Tibial nerve (tissue), 4 donors: ENCODE measurements around the gene CCDC170. TPM values are rescaled to one million over a fixed set of nuclear protein-coding genes. Genes with fewer than 3 reads are reported as not detected.

Experiments used
- DNase-seq, 2 donors: peaks; one replicate each; pipeline ENCODE4 v3.0.0-alpha.2; 2019; ENCODE audit warnings: low spot score in 2 of 2
- H3K27ac ChIP-seq, 4 donors: fragments of 200-600 bp; sonication (generic) in 3 of 4; one replicate each; pipeline ENCODE4 v1.5.1; 2017 to 2019; ENCODE audit warnings: mild to moderate bottlenecking in 1 of 4
- H3K27me3 ChIP-seq, 2 donors: fragments of 200-600 bp; sonication (generic) in 1 of 2; one replicate each; pipeline versions ENCODE4 v1.5.1 to v1.6.0; 2017 to 2019
- H3K36me3 ChIP-seq, 3 donors: fragments of 200-600 bp; sonication (generic); one replicate each; pipeline ENCODE4 v1.5.1; 2018 to 2019
- H3K4me1 ChIP-seq, 4 donors: fragments of 200-600 bp; sonication (generic) in 3 of 4; one replicate each; pipeline ENCODE4 v1.5.1; 2017 to 2019
- H3K4me3 ChIP-seq, 4 donors: fragments of 200-600 bp; sonication (generic) in 3 of 4; one replicate each; pipeline ENCODE4 v1.5.1; 2017 to 2019; ENCODE audit warnings: mild to moderate bottlenecking in 1 of 4, moderate library complexity in 1 of 4
- H3K9me3 ChIP-seq, 4 donors: fragments of 200-600 bp; sonication (generic) in 3 of 4; one replicate each; pipeline ENCODE4 v1.5.1; 2017 to 2019
- CTCF ChIP-seq, 5 experiments: fragments of 200-600 bp in 3 of 5; fragments of 450-650 bp in 2 of 5; sonication (generic) in 3 of 5; IDR thresholded peaks; one replicate each; pipeline ENCODE4 v1.5.1; 2016 to 2019; ENCODE audit warnings: antibody characterized with exemption in 5 of 5, mild to moderate bottlenecking in 3 of 5, moderate library complexity in 2 of 5
- EP300 ChIP-seq, 2 donors: sonication (generic); formaldehyde crosslinking; IDR thresholded peaks; one replicate each; pipeline ENCODE4 v1.6.1; 2017; ENCODE audit warnings: antibody characterized with exemption in 2 of 2, mild to moderate bottlenecking in 1 of 2
- POLR2A ChIP-seq, 2 donors: fragments of 450-650 bp; IDR thresholded peaks; one replicate each; pipeline ENCODE4 v1.6.1; 2017; ENCODE audit warnings: antibody characterized with exemption in 2 of 2, mild to moderate bottlenecking in 2 of 2, moderate library complexity in 2 of 2
- WGBS, 2 donors: methylation state at CpG; one replicate each; pipeline ENCODE4 v1.1.5; 2018; 5-methylcytosine and 5-hydroxymethylcytosine counted together
- total RNA-seq, 4 donors: library from RNA; depleted of rRNA; stranded (reverse); fragments of >200 nt; gene quantifications; one replicate each; pipeline ENCODE4 v1.1.0, GENCODE V29; 2016

The CCDC170 gene
- total RNA-seq, 4 donors from 2014 or later: 0.66 to 3.3 (median 1.4) TPM

- WGBS, 2 donors: 90 to 94% methylated on average over 3 of the region's 3 CpGs
- H3K9me3 ChIP-seq: peaks cover 0 to 17% (median 0%) of the 10 kb centered on the region in 4 donors
- H3K4me1 ChIP-seq: peaks cover 0 to 4% (median 0%) of the 10 kb centered on the region in 4 donors
- no peaks in the 10 kb centered on the region for H3K36me3 ChIP-seq
- H3K27ac ChIP-seq: no peak overlapping the region
- no peak overlapping the region for H3K4me3 ChIP-seq
- no peaks in the 10 kb centered on the region for H3K27me3 ChIP-seq
- no peak for TF ChIP-seq POLR2A (IDR thresholded peaks at IDR 0.05)
- TF ChIP-seq EP300 (IDR thresholded peaks at IDR 0.05): no peak
- no peak for TF ChIP-seq CTCF (IDR thresholded peaks at IDR 0.05)
- no peak for DNase-seq
Measured at GRCh38 chr6:151651639-151652038, 157.8 kb downstream of the CCDC170 start.

GRCh38 chr6:151652325-151652724, 158.5 kb downstream of the CCDC170 start:
- no peaks in the 10 kb centered on the region for H3K36me3 ChIP-seq
- no peaks in the 10 kb centered on the region for H3K27me3 ChIP-seq
- DNase-seq: peak in 1 of 2 donors; percentile 26
- 39 to 55% methylated on average over 2 of the region's 2 CpGs for WGBS, 2 donors
- H3K9me3 ChIP-seq: peaks cover 0 to 17% (median 0%) of the 10 kb centered on the region in 4 donors
- H3K27ac ChIP-seq: no peak overlapping the region
- H3K4me1 ChIP-seq: peaks cover 0 to 4% (median 0%) of the 10 kb centered on the region in 4 donors
- TF ChIP-seq EP300 (IDR thresholded peaks at IDR 0.05): peak in 1 of 2 donors; percentile 23
- TF ChIP-seq CTCF (IDR thresholded peaks at IDR 0.05): no peak
- no peak overlapping the region for H3K4me3 ChIP-seq

- Histone ChIP-seq H3K9me3 (peaks cover 0 to 17% (median 0%) of the 10 kb centered on the region in 4 donors), H3K36me3 (no peaks in the 10 kb centered on the region), H3K4me1 (peaks cover 0 to 4% (median 0%) of the 10 kb centered on the region in 4 donors), H3K4me3 (no peak overlapping the region), H3K27ac (no peak overlapping the region), H3K27me3 (no peaks in the 10 kb centered on the region)
- TF ChIP-seq EP300 (IDR thresholded peaks at IDR 0.05) (no peak), POLR2A (IDR thresholded peaks at IDR 0.05) (no peak), CTCF (IDR thresholded peaks at IDR 0.05) (no peak)
- 95% methylated on average over 2 of the region's 2 CpGs for WGBS, 2 donors
- DNase-seq: no peak
Measured at GRCh38 chr6:151655099-151655498, 161.3 kb downstream of the CCDC170 start.

GRCh38 chr6:151656392-151656791, 162.6 kb downstream of the CCDC170 start:
- Histone ChIP-seq H3K36me3 (no peaks in the 10 kb centered on the region), H3K9me3 (peaks cover 0 to 17% (median 0%) of the 10 kb centered on the region in 4 donors), H3K4me3 (no peak overlapping the region), H3K4me1 (peaks cover 0 to 4% (median 0%) of the 10 kb centered on the region in 4 donors), H3K27ac (no peak overlapping the region), H3K27me3 (no peaks in the 10 kb centered on the region)
- DNase-seq: no peak
- 84 to 90% methylated on average over 4 of the region's 4 CpGs for WGBS, 2 donors
- TF ChIP-seq EP300 (IDR thresholded peaks at IDR 0.05): no peak
- no peak for TF ChIP-seq POLR2A (IDR thresholded peaks at IDR 0.05)
- no peak for TF ChIP-seq CTCF (IDR thresholded peaks at IDR 0.05)

- Histone ChIP-seq H3K4me3 (no peak overlapping the region), H3K27ac (no peak overlapping the region), H3K27me3 (no peaks in the 10 kb centered on the region), H3K4me1 (no peaks in the 10 kb centered on the region), H3K36me3 (no peaks in the 10 kb centered on the region), H3K9me3 (peaks cover 0 to 17% (median 0%) of the 10 kb centered on the region in 4 donors)
- 79 to 80% methylated on average over 4 of the region's 4 CpGs for WGBS, 2 donors
- DNase-seq: no peak
- TF ChIP-seq POLR2A (IDR thresholded peaks at IDR 0.05): no peak
- TF ChIP-seq EP300 (IDR thresholded peaks at IDR 0.05): no peak
- TF ChIP-seq CTCF (IDR thresholded peaks at IDR 0.05): no peak
Measured at GRCh38 chr6:151658091-151658490, 164.3 kb downstream of the CCDC170 start.
